ENCODE data around the gene TLR6.

DNA sequence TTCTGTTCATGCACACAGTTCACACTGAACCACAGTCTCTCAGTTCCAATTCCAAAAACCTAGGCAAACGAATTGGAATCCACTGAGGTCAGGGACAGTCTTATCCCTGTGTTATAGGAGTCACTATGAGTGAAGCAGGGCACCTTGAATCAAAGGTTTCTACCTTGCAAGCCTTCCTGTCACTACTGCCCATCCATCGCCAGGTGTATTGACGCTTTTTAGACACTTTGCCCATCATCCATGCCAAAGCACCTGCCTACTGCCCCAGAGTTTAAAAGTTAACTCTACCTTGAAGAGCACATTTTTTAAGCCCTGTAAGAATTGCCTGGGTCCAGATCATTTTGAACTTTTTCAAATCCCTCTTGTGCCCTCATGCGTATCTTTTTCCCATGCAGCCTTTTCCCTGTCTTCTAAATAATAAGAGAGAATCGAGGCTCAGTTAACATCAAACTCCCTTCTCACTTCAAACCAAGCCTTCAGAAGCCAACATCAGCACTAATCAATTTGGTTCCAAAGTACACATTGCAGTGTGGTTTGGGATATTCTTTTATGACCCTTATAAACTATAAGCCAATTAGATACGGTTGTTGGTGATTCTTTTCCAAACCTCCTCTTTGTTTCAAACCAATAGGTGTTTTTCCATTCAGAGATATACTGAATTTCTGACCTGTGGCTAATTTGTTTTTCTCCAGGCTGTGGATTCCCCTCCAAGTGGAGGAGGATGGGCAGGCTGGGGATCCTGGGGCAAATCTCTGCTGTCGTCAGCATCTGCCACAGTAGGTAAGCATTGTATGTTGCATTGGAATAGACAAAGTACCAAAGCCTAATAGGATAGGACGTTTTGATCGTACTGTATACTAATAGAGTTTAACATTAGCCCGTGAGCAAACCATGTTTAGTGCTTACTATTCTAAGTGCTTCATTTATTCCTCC, 34.7 kb upstream of the TLR6 start:
- no peak for TF ChIP-seq POLR2AphosphoS5 (IDR thresholded peaks at IDR 0.05; ENCODE audit: insufficient read depth in 1 of 2, low read depth in 1 of 2)
- TF ChIP-seq, protein P1, sequence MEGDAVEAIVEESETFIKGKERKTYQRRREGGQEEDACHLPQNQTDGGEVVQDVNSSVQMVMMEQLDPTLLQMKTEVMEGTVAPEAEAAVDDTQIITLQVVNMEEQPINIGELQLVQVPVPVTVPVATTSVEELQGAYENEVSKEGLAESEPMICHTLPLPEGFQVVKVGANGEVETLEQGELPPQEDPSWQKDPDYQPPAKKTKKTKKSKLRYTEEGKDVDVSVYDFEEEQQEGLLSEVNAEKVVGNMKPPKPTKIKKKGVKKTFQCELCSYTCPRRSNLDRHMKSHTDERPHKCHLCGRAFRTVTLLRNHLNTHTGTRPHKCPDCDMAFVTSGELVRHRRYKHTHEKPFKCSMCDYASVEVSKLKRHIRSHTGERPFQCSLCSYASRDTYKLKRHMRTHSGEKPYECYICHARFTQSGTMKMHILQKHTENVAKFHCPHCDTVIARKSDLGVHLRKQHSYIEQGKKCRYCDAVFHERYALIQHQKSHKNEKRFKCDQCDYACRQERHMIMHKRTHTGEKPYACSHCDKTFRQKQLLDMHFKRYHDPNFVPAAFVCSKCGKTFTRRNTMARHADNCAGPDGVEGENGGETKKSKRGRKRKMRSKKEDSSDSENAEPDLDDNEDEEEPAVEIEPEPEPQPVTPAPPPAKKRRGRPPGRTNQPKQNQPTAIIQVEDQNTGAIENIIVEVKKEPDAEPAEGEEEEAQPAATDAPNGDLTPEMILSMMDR (IDR thresholded peaks at IDR 0.05), result no peak
- TF ChIP-seq POLR2A (IDR thresholded peaks at IDR 0.05), result no peak
